HG03571 (cell line): Measurements from ENCODE around the gene TLR10.
"Not testable (repeated sequence)": the region's sequence is repeated elsewhere in the genome, so short reads cannot be mapped to it uniquely, and the experiment has no call there.

ENCODE experiments used
- ATAC-seq: cut with Tn5 transposase; IDR thresholded peaks from one replicate; pipeline ENCODE4 v1.9.1; 2021; ENCODE audit not compliant: unreplicated experiment

TLR10 gene

GRCh38 chr4:38768968-38769394 lies 13.8 kb downstream of the TLR10 start:
- ATAC-seq, result no peak

GRCh38 chr4:38766940-38767339 lies 15.8 kb downstream of the TLR10 start:
- ATAC-seq, result not testable (repeated sequence)

GRCh38 chr4:38765382-38765781 lies 17.4 kb downstream of the TLR10 start:
- ATAC-seq, result no peak

GRCh38 chr4:38764277-38764676 lies 18.5 kb downstream of the TLR10 start:
- ATAC-seq, result no peak

DNA sequence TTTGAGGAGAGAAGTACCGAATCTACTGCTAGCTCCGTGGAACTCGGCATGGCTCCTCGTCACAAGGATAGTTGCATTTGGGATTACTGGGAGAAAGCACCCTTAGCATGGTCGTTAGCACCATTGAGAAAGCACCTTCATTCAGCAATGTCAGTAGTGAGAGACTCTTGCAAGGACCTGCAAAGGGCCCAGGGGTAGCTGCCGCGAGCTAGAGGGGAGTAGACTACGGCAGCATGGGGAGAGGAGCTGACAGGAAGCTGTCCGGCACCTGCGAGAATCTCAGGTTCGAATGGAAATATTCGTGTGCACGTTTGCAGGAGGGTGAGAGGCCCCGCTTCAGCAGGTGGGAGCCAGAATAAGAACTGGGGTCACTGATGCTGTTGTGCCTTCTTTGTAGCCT lies 20.2 kb downstream of the TLR10 start:
- ATAC-seq, result peak; percentile 35

DNA sequence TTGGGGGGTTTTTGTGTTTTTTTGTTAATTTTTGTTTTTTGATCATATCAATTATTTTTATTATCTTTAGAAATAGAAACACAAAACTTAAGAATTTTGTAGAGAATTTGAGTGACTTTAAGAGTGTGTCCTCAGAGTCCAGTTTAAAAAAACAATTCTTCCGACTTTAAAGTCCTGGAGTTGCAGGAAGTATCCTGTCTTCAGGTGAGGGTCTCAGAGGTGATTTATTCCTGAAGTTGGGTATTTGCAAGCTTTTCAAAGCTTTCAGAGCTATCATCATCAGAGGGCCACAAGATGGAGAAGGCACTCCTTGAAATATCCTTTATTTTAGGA lies 23.0 kb downstream of the TLR10 start:
- no peak for ATAC-seq

GRCh38 chr4:38759113-38759789 lies 23.5 kb downstream of the TLR10 start:
- no peak for ATAC-seq

- ATAC-seq, result no peak
These were observed 24.7 kb downstream of the TLR10 start for GRCh38 chr4:38757945-38758600.

DNA sequence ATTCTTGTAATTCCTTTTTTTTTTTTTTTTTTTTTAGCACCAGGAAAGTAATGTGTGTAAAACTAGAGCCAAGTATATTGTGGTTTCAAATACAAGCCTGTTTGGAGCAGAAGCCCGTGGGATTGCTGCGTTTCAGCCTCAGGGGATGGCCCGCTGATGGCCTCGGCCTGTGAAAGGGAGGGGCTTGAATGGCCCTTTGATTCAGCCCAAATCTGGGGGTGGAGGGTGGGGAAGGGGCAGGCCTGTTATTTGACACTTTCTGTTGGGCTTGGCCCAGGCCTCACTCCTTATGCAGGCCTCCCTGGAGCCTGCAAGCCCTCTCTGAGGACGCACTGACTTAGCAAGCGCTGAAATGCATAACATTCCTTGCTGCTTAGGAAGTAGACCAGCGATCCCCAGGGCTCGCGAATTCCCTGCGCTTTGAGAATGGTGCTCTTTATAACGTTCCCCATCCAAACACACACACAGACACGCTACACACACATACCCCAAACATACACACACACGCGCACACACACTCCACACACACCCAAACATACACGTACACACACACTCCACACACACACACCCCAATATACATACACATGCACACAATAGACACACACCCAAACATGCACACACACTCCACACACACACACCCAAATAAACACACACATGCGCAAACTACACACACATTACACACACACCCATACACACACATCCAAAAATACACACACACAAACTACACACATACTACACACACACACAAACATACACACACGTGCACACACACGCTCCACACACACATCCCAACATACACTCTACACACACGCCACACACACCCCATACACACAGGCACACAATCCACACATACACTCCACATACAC lies 29.6 kb downstream of the TLR10 start:
- no peak for ATAC-seq

- peak; percentile 95 for ATAC-seq
These were observed 30.3 kb downstream of the TLR10 start for GRCh38 chr4:38752372-38752940.

- no peak for ATAC-seq
These were observed 31.3 kb downstream of the TLR10 start for GRCh38 chr4:38751341-38752010.

DNA sequence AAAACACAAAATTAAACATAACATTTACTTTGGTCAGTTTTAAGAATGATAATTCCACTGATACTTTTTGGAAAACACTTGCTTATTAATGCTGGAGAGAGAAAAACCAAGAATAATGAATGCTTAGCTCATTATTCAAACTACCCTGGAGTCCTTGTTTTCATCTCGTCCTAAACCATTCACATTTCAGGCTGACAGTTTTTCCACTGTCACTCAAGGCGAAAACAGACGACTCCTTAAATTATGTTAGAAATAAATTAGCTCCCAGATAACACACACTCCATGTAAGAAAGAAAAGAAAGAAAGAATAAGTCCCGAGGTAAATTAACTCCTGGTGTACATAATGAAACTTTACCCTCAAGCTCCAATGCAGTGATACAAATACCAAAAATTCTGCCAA lies 33.5 kb downstream of the TLR10 start:
- ATAC-seq, result no peak

DNA sequence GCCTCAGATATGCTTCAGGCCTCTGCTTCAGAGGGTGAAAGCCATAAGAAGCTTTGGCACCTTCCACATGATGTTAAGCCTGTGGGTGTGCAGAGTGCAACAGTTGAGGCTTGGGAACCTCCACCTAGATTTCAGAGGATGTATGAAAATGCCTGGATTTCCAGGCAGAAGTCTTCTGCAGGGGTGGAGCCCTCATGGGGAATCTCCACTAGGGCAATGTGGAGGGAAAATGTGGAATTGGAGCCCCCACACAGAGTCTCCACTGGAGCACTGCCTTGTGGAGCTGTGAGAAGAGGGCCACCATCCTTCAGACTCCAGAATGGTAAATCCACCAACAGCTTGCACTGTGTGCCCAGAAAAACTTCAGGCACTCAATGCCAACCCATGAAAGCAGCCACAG lies 35.2 kb downstream of the TLR10 start:
- no peak for ATAC-seq

DNA sequence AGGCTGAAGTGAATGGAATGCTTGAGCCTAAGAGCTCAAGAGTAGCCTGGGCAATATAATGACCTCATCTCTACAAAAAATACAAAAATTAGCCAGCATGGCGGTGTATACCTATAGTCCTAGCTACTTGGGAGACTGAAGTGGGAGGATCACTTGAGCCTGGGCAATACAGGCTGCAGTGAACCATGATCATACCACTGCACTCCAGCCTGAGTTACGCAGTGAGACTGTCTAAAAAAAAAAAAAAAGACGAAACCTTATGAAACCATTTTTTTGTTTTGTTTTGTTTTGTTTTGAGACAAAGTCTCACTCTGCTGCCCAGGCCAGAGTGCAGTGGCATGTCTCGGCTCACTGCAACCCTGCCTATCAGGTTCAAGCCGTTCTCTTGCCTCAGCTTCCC lies 36.9 kb downstream of the TLR10 start:
- ATAC-seq, result no peak

- ATAC-seq, result no peak
These were observed 38.9 kb downstream of the TLR10 start for GRCh38 chr4:38743866-38744265.

DNA sequence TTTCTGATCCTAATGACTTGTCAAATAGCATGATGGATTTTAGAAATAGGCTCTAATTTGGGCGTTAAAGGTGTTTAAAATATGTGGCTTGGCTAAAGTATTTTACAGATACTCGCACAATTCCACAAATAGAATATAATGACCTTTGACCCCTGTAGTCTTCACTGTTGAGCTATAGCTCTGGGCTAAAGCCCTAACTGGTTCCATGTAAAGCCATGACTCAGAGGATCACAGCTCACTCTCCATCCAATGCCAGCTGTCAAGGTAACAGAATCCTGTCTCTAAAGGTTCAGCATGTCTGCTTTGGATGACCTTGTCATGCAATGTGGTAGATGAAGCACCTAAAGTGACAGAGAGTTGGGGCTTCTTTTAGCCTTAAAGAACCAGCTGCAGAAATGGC lies 42.5 kb downstream of the TLR10 start:
- no peak for ATAC-seq

DNA sequence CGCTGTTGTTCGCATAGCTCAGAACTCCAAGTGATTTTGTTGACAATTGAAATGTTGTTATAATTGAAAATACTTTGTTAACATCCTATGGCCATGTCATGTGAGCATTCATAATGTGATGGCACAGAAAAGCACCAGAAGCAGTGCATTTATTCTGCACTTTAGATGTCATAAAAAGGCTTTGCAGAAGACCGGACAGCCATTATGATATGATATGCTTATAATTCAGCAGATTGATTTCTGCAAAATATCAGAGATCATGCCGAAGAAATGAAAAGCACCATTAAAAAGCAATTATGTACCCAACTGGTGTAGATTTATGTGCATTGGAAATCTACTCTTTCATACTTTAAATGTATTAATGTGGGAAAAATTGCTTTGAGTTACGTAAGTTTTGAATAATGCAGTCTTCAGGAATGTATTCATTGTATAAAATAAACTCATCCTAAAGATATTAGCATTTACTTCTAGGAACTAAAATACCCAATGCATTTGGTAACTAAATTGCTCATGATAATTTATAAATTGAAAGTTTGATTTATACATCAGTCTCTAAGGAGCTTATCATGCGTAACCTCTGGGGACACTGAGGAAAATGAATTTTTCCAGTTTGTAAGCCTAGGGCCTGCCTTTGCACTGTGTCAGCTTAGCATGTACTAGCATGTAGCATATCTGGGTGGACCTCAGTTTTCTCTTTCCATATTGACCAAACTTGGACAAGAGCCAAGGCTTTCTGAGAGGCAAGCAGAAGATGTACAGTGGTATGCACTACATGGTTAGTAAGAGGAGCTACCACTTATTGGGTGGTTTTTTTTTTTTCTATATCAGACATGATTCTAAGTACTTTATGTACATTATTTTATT lies 43.6 kb downstream of the TLR10 start:
- no peak for ATAC-seq

- ATAC-seq, result no peak
These were observed 46.9 kb downstream of the TLR10 start for GRCh38 chr4:38735870-38736269.

- no peak for ATAC-seq
These were observed 47.9 kb downstream of the TLR10 start for GRCh38 chr4:38734911-38735310.

DNA sequence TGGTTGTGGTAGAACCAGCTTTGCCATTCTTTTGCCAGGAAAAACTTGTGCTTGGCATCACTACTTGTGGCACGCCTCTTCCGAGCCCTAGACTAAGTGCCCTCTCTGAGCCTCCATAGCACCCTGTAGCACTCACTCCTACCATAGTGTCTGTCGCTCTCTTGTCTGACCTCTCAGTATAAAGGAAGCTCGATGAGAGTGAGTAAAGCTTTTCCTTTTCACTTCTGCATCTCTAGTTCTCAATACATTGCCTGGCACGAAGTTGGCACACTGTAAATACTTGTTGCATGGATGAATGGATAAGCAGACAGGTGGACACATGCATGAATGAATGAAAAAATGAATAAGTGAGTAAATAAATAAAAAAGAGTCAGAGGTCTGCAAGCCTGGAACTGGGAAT lies 48.3 kb downstream of the TLR10 start:
- no peak for ATAC-seq
